HL-60/S4 (cell line): ENCODE data around the gene MAPRE3.

Experiments
- in situ Hi-C: fragments of 300-500 bp; cut with MboI; formaldehyde crosslinking; loops from 2 replicates; pipeline ENCODE4 v1.14.3; 2022; ENCODE audit warnings: low sequenced_read_pairs

MAPRE3 gene

DNA sequence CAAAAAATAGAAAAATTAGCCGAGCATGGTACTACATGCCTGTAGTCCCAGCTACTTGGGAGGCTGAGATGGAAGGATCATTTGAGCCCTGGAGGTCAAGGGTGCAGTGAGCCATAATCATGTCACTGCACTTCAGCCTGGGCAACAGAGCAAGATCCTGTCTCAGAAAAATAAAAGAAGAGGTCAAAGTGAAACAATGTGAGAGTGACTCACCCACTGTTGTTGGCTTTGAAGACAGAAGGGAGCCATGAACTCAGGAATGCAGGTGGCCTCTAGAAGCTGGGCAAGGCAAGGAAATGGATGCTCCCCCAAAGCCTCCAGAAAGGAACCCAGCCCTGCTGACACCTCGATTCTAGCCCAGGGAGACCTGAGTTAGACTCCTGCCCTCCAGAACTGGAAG, 58.6 kb downstream of the MAPRE3 start:
- in situ Hi-C loops = no loop called here

DNA sequence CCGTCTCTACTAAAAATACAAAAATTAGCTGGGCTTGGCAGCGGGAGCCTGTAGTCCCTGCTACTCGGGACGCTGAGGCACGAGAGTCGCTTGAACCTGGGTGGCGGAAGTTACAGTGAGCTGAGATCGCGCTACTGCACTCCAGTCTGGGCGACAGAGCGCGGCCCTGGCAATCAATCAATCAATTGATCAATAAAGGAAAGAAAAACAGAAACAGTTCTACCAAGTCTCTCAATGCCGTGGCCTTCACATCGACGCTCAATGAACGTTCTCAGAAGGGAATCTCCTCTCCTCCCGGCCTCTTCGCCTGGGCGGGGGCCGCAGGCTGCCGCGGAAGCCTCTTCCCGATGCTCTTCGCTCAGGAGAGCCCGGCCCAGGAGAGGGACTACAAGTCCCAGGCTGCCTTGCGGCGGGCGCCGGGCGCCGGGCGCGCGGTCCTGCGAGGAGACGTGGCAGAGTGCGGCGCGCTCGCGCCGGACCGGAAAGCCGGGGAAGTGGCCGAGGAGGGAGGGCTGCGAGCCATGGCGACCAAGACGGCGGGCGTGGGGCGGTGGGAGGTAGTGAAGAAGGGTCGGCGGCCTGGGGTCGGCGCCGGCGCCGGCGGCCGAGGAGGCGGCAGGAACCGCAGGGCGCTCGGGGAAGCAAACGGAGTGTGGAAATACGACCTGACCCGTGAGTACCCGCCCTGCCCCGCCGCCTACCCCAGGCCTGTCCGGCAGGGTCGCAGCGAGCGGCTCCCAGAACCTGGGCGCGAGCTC, 62.2 kb downstream of the MAPRE3 start, which contains the start of gene TMEM214:
Gene TMEM214 (plus strand): TSS at position 471 of the 758 bp plus-strand sequence. CDS start 51 bp downstream, at position 522.
- in situ Hi-C loops = no loop called here

DNA sequence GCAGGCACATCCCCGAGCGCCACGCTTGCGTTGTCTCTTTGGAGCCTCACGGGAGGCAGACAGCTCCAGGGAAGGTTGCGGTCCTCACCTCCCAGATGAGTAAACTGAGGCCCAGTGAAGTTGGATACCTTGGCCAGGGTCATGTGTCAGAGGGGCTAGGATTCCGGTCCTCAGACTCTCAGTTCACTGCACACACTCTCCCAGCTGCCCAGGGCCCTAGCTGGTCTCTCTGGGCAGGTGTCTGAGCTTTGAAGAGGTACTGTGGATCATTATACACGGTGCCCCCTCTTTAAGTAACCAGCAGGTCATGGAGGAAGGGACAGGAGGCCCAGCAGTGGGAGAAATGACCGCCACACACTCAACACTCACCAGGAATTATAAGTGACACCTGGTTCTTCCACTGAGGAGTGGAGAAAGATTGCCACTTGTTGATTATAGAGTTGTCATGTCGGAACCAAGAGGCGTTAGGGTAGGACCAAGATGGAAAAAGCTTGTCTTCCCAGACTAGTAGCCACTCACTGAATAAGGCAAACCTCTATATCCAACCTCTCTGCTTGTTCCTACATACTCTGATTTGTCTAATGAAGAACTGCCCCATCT, 62.9 kb downstream of the MAPRE3 start:
- in situ Hi-C loops = no loop called here

- in situ Hi-C loops = no loop called here
Observed at GRCh38 chr2:27038012-27038411, 67.6 kb downstream of the MAPRE3 start.

- in situ Hi-C loops = no loop called here
Observed at GRCh38 chr2:27038631-27039339, 68.3 kb downstream of the MAPRE3 start.

DNA sequence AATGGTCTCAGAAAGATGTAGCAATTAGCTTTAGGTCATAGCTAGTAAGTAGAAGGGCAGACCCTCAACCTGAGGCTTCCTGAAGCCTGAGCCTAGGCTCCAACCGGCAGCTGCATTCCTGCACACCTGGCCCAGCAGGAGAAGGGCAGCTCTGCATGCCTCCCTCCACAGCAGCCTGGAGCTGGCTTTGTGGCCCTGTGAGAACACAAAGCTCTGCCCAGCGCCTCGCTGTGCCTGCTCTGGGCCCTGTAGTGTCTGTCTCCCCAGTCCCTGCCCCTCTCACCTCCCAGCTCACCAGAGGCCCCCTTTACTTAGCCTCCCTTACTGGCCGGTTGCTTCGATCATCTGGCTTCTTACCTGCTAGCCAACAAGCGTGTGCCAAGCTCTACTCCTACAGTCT, 69.0 kb downstream of the MAPRE3 start:
- in situ Hi-C loops = no loop called here

- in situ Hi-C loops = no loop called here
Observed at GRCh38 chr2:27039871-27040270, 69.4 kb downstream of the MAPRE3 start.

DNA sequence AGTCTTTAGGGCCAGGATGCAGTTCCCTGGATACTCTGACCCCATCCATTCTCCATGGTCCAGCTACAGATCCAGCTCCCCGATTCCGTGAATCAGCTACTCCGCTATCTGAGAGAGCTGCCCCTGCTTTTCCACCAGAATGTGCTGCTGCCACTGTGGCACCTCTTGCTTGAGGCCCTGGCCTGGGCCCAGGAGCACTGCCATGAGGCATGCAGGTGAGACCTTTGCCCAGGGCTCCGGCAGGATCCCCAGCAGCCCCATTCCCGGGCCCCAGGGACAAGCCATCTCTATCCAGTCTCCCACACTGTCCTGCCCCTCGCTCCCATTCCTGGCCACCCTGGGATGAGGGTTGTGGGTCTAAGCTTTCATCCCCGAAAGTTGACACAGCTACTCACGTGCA, 69.8 kb downstream of the MAPRE3 start:
- in situ Hi-C loops = no loop called here

DNA sequence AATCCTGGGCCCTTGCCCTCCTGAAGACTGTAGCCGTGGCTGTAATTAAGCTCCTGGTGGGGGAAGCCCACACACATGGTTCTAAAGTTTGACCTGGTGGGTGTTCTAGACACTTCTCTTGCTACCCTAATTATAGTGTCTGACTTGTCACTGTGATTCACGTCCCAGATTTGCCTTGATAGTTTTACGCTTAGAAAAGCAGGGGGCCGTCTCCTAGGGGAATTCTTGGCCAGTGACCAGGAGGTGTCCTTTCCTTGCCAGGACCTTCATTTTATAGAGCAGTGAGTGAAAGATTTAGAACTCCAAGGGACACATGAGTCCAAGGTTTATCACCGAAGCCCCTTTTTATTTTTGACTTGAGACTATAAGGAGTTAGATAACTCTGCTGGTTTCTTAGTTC, 71.3 kb downstream of the MAPRE3 start:
- in situ Hi-C loops = no loop called here

DNA sequence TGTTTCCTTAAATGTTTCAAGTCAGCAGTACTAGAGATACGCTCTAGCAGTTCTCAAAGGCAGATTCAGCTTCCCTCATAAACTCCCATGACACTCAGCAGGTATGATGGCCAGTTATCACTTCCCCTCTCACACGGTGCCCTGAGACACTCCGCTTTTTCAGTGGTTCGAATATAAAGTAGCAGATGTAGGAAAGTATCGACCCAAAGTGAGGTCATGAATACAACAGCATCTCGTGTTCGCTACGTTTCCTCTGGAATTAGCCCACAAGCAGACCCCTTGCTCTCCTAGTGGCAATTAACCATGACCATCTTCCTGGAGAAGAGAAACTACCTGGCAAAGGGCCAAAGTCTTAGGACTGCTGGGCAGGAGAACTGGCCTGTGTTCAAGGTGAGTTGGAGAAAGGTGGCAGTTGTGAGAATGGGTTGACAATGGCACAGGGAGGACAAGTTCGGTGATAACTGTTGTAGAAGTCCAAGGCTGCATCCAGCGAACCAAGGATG, 71.8 kb downstream of the MAPRE3 start:
- in situ Hi-C loops = no loop called here

- in situ Hi-C loops = no loop called here
Observed at GRCh38 chr2:27042985-27043634, 72.7 kb downstream of the MAPRE3 start.

- in situ Hi-C loops = no loop called here
Observed at GRCh38 chr2:27049422-27050280, 79.2 kb downstream of the MAPRE3 start.

DNA sequence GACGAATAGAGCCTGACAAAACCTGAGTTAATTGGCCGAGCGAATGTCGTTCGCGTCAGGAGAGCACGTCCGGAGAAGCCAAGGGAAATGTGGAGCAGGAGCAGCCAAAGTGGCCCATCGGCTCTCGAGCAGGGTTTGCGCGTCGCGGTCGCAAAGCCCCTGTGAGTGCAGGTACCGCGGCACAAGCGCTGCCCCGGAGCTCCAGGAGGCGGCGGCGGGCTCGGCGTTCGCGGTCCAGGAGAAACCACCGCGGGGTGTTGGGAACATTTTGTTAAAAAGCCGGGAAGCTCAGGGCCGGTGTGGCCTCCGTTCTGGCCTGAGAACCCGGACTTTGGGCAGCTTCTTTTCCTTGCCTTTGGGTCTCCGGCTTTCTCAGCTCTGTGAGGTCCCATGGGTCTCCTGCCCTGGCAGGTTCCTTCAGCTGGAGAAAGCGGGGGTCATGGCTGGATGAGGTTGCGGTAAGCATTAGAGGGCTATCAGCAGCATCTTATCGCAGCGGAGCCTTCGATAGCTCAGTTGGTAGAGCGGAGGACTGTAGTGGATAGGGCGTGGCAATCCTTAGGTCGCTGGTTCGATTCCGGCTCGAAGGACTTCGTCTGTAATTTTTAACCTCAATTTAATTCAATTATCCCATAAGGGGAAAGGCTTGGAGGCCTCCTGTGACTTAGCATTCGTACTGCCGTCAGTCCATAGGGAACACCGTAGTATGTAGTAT, 80.0 kb downstream of the MAPRE3 start:
- in situ Hi-C loops = no loop called here

DNA sequence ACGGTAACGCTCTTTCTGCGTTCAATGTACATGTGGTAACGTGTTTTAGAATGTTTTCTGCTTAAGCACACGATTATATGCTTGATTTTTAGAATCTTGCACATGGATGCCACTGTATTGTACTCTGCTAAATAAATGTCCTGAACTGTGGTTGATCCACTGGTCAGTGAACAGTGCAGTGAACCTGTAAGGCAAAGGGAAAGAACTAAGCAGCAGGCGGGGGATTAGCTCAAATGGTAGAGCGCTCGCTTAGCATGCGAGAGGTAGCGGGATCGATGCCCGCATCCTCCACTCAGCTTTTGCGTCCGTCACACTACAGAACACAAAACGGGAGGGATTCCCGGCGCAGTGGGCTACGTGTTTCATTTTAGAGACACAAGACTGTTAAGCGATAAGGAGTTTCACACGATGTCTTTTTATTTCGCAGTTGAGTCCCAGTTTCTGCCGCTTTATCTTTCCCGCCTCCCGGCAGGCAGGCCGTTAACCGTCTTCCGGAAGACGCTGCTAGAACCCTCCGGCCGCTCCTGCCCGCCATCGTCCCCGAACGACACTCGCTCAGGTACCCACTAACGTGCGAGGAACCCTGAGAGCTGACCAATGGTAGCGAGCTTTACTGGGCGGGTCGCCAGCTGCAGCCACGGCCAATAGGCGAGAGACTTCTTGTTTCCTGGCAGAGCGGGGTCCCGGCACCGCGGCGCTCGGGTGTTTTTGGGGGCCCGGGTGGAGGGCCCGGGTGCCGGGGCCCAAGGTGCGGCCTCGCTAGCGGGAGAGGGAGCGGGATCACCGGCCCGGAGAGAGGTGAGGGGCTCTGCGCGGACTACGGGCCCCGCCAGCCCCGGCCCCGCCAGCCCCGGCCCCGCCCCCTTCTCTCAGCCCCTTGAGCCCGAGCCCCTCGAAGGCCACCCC, 80.8 kb downstream of the MAPRE3 start, which contains the start of gene AGBL5:
Gene AGBL5 (plus strand): TSS at position 673 of the 906 bp plus-strand sequence. CDS start 1,291 bp downstream, outside the sequence.
- in situ Hi-C loops = no loop called here

- in situ Hi-C loops = no loop called here
Observed at GRCh38 chr2:27051902-27052645, 81.6 kb downstream of the MAPRE3 start.

GRCh38 chr2:27053321-27053720, 82.9 kb downstream of the MAPRE3 start:
- in situ Hi-C loops = no loop called here

GRCh38 chr2:27053776-27054175, 83.3 kb downstream of the MAPRE3 start:
- in situ Hi-C loops = no loop called here

DNA sequence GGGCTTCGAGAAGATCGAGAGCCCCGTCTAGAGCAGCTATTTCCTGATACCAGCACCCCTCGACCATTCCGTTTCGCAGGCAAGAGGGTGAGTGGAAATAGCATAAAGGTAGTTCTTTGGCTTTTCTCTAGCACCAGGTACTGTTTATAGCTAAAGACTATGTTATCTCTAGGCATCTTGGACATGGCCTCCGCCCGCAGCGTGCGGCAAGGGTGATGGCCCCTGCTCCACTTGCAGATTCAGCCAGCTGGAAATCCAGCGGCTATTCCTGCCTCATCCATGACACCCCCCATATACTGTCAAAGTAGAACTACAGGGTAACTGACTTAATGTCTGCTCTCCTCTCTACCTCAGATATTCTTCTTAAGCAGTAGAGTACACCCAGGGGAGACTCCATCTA, 84.3 kb downstream of the MAPRE3 start:
- in situ Hi-C loops = no loop called here
